ENCODE measurements around the gene OTOP3. TPM values are rescaled to one million over a fixed set of nuclear protein-coding genes. Genes with fewer than 3 reads are reported as not detected.

OTOP3 gene
- total and polyA plus RNA-seq, 2 experiments from 2014 or later: not detected

GRCh38 chr17:74953134-74953687 is 17.5 kb downstream of the OTOP3 start (continued):
- no peak for TF ChIP-seq ZNF462 (CRISPR knock-in tag; IDR thresholded peaks at IDR 0.05)

DNA sequence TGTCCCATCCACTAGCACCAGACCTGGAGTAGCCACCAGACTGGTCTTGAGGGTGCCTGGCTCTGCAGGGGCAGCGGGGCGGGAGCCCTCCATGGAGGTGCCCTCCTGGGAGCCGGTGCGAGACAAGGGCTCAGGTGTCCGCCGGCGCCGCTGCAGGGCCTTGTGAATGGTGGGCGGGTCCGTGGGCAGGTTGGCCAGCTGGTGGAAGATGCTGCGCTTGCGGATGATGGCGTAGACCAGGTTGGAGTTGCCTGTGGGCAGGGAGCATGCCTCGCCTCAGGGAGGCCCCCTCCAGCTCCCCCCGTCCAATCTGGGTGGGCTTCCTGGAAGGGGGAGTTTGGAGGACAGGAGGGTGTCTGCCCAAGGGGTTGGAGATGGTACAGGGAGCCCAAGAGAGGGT is 18.4 kb downstream of the OTOP3 start:
- no peaks in the 10 kb centered on the region for H3K79me2 ChIP-seq (replicated peaks; ENCODE audit: insufficient read depth)
- Mint-ChIP-seq H3K4me1 (peaks cover 9% of the 10 kb centered on the region; the same call in 2 of the 3 replicates), H3K4me3 (no peak overlapping the region), H3K27ac (no peak overlapping the region), H3K27me3 (ENCODE audit: insufficient read depth, low read depth, poor library complexity) (peaks cover 13% of the 10 kb centered on the region), H3K9me3 (no peaks in the 10 kb centered on the region), H3K36me3 (ENCODE audit: low read depth) (no peaks in the 10 kb centered on the region)
- TF ChIP-seq ZNF462 (CRISPR knock-in tag; IDR thresholded peaks at IDR 0.05): no peak
- no peak for TF ChIP-seq JUNB (IDR thresholded peaks at IDR 0.05; ENCODE audit: unreplicated experiment)
- TF ChIP-seq EZH2phosphoT487 (IDR thresholded peaks at IDR 0.05; ENCODE audit: unreplicated experiment): no peak
- TF ChIP-seq ZNF331 (CRISPR knock-in tag; IDR thresholded peaks at IDR 0.05; ENCODE audit: low read depth): no peak
- H2AFZ ChIP-seq: no peak overlapping the region
- no peaks in the 10 kb centered on the region for H3K9me2 ChIP-seq (ENCODE audit: insufficient read depth)
- DNase-seq (ENCODE audit: low spot score) (no peak), ATAC-seq (no peak)
- H3K36me3 ChIP-seq (ENCODE audit: insufficient read depth): no peaks in the 10 kb centered on the region
- H3K27me3 ChIP-seq (ENCODE audit: insufficient read depth): peaks cover 6% of the 10 kb centered on the region; the same call in 1 of the 2 replicates
- no peak overlapping the region for H3K4me3 ChIP-seq
- no peak overlapping the region for H3K27ac ChIP-seq (ENCODE audit: low read depth)
- no peaks in the 10 kb centered on the region for H3F3A ChIP-seq (replicated peaks; ENCODE audit: low read depth)
- H3K4me2 ChIP-seq: no peak overlapping the region
- peaks cover 5% of the 10 kb centered on the region; the same call in 1 of the 2 replicates for H3K4me1 ChIP-seq (ENCODE audit: insufficient read depth)
- no peaks in the 10 kb centered on the region for H4K20me1 ChIP-seq (replicated peaks; ENCODE audit: insufficient read depth)

All from GM23338 (cell line).